Stimulated activated CD8-positive, alpha-beta memory T cell treated with anti-CD3 and anti-CD28 coated beads, Interleukin-15, amount 100 ng/mL, for 1 hour (primary cell): ENCODE data around the gene RLBP1.

Source experiments
- DNase-seq: peaks from one replicate; pipeline ENCODE4 v3.0.0-alpha.2; 2020; ENCODE audit warnings: low read depth

RLBP1 gene

GRCh38 chr15:89205991-89206585 lies 15.3 kb downstream of the RLBP1 start:
- no peak for DNase-seq

DNA sequence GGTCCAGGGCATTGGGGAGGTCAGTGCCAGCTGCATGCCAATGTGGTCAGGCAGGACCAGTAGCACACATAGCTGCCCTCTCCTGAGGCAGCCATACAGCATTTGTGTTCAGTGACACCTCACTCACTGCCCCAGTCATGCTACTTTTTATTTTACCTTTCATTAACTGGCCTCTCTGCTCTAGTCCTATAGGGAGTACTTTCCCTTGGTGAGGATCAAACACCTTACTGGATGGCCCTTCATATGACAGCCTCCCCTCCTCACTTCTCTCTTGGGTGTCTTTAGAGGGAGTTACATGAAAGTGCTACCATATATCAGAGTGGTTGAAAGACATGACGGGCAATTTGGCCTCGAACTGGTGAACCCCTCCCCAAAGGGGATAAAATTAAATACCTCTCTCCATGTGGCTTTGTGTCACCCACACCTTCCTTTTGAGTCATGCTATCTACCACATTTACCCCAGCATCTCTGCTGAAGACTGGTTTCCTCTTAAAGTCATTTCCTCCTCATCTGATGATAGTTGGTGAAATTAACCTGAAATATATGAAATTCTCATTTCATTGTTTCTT lies 17.6 kb downstream of the RLBP1 start:
- no peak for DNase-seq

DNA sequence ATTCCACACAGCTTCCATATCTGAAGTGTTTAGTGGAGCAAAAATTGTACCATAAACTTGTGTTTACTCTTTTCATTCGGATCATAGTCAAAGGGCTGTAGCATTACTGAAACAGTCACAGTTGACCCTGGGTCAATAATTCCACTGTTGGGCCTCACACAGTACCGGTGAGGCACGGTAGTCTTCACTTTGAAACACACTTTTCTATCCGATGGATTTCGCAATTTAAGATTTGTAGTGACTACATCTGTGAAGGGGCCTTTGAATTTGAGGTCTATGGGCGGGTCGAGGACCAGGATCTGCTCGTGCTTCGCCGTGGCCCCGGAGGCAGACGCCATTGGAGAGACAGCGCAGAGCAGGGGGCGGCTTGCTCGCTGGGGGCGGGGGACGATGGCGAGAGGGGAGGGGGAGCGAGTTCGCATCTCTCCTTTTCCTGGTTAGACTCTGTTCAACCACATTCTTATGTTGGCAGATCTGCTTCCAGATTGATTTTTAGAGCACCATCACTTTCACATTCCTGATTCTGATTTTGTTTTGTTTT lies 19.8 kb downstream of the RLBP1 start:
- no peak for DNase-seq

DNA sequence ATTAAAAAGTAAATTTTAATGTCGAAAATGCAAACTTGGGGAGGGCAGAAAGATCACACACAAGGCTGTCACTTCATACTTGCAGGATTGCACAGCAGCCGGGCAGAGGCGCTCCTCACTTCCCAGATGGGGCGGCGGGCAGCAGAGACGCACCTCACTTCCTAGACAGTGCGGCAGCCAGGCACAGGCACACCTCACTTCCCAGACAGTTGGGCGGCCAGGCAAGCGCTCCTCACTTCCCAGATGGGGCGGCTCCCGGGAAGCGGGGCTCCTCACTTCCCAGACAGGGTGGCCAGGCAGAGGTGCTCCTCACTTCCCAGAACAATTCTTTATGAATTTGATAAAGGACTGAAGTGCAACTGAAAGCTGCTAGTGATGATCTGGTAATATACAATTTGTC lies 21.2 kb downstream of the RLBP1 start:
- no peak for DNase-seq

DNA sequence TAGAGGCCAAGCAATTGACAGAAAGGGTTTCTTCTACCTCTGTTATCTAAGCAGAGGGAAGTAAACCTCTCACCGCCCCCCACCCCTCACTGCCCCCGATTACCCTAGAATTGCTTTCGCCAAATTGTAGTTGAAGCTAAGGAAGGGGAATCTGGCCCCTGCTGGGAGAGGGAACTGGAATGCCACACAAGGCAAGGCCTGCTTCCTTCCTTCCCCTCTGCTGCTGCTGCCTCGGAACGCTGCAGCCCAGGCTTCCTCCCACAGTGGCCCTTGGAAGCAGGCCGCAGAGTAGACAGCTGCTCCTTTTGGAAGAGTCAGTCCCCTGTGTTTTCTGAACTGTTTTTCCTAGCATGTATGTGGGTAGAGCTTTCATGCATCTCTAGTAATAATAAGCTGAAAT lies 21.6 kb downstream of the RLBP1 start:
- no peak for DNase-seq

GRCh38 chr15:89198934-89199333 lies 22.4 kb downstream of the RLBP1 start:
- no peak for DNase-seq

- no peak for DNase-seq
These were observed 23.2 kb downstream of the RLBP1 start for GRCh38 chr15:89198196-89198595.

DNA sequence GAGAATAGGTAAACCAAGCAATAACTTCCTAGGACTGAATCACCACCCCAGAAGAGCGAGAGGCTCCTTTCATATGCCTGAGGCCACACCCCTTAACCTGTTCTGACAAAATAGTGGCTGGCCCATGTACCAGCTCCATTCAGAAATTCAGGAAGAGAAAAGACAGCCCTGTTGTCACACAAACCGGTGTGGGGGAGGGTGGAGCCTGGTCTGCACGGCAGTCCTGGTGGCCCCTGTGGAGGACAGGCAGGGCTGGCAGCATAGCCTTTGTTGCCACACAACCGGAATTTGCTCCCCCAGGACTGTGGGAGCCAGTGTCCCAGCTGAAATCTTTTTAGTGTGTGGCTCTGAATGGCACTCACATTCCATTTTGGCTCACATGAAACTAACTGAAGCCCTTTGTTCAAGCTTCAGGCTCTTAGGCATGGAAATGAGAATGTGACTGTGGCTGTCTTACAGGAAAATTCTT lies 23.8 kb downstream of the RLBP1 start:
- no peak for DNase-seq

GRCh38 chr15:89196994-89197393 lies 24.4 kb downstream of the RLBP1 start:
- no peak for DNase-seq

GRCh38 chr15:89196241-89196640 lies 25.1 kb downstream of the RLBP1 start:
- no peak for DNase-seq

DNA sequence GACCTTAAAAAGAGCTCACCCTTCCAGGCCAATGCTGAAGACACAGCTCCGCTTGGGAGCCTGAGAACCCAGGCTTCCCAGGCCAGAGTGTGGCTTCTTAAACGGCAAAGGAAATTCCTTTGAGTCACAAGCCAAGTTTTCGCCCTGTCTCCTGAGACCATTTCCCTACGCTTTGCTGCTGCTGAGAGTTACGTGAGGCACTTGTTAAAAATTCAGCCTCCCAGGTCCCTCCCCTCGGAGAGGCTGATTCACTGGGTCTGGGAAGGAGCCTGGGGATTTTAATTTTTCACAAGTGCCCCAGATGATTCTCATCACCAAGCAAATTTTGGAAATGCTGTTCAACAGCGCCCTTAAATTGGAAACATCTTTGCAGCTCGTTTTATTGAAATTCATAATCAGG lies 25.5 kb downstream of the RLBP1 start:
- DNase-seq, result no peak

GRCh38 chr15:89194608-89195007 lies 26.8 kb downstream of the RLBP1 start:
- no peak for DNase-seq

- DNase-seq, result no peak
These were observed 28.6 kb downstream of the RLBP1 start for GRCh38 chr15:89192766-89193165.

DNA sequence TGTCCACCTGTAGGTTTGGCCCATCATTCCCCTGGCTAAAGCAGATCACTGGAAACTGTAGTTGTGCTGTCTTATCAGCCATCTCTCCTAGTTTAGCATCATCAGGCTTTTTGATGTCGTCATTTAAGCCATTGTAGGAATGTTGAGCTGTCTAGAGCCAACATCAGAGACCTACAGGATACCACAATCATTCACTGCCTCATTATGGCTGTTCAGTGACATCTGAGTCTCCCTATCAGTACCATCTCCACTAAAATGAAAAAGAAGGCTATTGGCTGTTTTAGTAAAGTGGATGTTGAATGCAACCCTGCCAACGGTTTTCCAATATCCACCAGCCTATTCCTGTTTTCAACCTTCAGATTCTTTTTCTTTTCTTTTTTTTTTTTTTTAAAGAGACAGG lies 29.2 kb downstream of the RLBP1 start:
- DNase-seq, result no peak

- no peak for DNase-seq
These were observed 33.3 kb downstream of the RLBP1 start for GRCh38 chr15:89187986-89188514.

DNA sequence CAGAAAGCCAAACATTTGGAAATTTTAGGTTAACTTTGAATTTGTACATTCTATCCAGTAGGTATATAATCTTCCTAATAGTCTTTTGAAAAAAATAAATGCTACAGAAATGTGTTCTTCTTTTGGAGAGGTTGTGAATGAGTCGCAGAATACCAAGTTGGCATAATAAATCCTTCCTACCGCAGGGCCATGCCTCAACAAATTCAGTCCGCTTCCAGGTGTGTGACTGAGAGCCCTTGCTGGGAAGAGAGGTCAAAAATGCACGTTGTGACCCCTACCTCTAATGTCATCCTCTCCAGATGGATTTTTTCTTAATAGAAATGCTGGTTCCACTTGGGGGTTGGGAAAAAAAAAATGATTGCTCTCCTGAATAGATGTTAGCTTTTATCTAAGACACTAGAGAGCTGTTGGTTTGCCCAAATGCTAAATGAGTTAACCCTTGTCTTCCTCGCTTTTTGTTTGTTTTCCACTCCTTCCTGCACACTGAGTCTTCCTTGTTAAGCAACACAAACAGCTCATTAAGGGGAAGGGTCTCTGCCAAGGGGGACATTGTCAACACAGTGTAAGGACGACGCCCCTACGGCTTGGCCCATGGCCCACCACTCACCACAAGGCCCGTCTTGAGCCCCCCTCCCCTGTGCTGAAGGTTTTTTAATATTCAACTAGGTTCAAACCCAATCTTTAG lies 33.9 kb downstream of the RLBP1 start:
- DNase-seq, result no peak

- DNase-seq, result no peak
These were observed 34.6 kb downstream of the RLBP1 start for GRCh38 chr15:89186803-89187202.

DNA sequence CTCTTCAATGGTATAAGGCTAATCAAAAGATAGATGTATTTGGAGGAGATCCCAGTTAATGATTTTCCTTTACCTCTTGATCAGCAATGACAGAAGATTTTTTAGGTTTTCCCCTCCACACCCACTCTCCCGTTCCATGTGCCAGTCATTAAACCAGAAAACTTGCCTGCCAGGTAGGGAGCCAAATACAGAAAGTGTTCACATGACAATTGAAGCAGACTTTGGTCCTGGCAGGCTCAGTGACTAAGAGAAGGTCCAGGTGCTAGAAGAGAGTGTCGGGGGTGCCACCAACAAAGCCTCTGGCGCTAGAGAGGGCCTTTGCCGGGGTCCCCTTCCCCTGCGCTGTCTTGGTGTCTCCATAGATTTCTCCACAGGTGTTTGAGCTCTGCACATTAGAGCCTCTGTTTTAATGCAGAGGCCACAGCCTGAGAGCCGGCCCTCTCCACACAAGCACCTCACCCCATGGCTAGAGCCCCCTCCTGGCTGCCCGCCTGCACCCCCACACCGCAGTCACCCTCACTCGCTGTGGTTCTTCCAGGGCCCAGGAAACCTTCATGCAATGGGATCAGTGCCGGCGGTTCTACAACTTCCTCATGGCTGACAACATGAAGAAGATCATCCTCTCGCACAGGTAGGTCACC lies 36.4 kb downstream of the RLBP1 start:
- DNase-seq, result no peak

GRCh38 chr15:89184357-89184756 lies 37.0 kb downstream of the RLBP1 start:
- no peak for DNase-seq

DNA sequence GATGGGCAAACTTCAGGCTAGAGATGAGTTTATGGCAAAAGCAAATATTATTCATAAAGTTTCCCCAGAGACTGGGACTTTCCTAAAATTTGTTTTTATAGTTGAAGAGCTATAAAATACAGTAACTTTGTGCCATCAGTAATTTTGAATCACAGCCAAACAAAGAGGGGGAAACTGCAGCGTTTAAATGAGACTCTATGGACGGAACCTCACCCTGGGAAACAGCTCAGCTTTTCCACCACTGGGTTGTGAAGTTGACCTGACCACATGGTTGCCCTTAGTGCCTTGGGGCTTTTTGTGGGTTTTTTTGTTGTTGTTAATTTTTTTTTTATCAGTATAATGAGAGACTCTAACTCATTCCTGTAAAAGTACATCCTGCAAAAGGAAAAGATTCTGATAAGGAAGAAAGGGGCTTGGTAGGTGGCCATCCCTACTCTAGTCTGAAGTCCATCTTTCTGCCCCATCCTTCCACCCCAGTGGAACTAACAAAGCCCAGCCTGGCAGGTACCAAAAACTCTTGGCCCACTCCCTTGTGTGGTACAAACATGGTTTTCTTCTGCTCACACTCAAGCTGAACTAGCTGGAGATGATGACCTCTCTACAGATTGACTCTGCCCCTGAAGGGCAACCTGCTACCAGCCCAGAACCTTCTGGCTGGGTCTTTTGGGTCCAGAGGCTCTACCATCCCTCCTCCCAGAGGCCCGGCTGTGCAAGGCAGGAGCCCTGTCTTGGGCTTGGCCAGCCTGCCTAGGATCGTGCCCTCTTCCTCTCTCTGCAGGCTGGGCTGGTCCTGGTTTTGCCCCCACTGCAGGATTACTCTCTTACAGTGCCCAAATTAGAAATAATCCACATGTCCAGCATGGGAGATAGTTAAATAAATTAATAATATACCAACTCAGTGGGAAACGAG lies 41.2 kb downstream of the RLBP1 start:
- DNase-seq, result no peak

GRCh38 chr15:89178307-89178977 lies 42.9 kb downstream of the RLBP1 start:
- no peak for DNase-seq
